HG02938 (cell line): ENCODE measurements around the gene PMF1.
"Not testable (repeated sequence)": the region's sequence is repeated elsewhere in the genome, so short reads cannot be mapped to it uniquely, and the experiment has no call there.

ENCODE experiments used
- ATAC-seq: cut with Tn5 transposase; IDR thresholded peaks from one replicate; pipeline ENCODE4 v1.9.1; 2021; ENCODE audit warnings: mild to moderate bottlenecking, moderate library complexity; ENCODE audit not compliant: unreplicated experiment

Gene PMF1

DNA sequence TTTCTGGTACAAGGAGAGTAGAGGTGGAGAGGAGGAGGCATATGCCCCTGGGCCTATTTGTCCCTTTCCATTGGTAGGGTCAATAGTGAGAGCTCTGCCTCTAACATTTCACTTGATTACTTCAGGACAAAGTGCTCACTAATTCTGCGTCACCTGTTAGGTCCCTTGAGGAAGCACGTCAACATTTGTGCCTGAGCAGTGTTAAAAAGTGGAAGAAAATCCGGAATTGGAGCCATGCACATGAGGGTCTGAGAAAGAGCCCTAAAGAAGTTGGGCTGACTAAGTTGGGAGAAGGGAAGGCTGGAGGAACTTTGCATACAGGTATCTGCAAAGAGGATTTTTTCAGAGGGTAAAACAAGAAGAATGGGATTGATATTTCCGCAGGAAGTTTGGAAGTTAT, 17.0 kb upstream of the PMF1 start:
- ATAC-seq, result no peak

DNA sequence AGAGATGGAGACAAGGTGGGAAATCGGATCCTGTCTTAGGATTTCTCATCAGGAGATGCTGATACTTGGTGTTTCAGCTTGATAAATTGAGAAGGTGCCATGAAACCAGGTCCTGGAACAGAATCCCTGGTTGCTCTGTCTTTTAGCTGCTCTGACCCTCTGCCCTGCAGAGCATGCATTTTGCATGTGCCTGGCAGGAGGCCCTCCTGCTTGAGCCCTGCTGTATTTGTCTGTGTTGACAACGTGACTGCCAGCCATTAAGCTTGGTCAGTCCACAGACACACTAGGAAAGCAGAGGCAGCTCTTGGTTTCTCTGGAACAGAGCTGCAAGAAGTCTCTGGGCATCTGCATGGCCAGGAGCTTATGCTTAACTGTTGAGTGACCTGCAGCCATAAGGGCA, 16.4 kb upstream of the PMF1 start:
- ATAC-seq, result no peak

DNA sequence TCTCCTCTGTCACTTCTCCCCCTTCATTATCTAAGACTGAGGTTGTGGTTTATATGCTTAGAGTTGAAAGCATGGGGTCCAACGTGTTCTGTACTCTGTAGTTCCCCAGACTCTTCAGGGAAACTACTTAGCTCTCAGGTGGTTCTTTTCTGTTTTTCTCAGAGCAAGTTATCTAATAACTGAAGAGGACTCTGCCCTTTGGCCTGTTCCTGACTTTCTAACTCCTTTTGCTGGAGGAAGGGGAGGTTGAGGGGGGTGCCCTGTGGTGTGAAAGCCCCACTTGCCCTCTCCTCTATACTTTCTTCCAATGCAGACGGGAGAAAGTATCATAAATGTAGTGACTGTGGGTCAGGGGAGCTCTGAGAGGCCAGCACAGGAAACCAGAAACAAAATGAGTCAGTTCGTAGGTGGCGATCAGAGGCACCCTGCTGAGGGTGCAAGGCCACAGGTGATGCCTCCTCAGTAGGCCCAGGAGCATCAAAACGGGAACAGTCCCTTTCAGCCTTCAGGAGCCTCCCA, 13.9 kb upstream of the PMF1 start:
- ATAC-seq, result no peak

DNA sequence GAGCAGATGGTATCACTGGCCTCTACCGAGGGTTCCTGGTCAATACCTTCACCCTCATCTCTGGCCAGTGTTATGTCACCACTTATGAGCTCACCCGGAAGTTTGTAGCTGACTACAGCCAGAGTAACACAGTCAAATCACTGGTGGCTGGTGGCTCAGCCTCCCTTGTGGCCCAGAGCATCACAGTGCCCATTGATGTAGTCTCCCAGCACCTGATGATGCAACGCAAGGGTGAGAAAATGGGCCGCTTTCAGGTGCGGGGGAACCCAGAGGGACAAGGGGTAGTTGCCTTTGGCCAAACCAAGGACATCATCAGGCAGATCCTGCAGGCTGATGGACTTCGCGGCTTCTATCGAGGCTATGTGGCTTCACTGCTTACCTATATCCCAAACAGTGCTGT, 12.8 kb upstream of the PMF1 start:
- ATAC-seq, result no peak

DNA sequence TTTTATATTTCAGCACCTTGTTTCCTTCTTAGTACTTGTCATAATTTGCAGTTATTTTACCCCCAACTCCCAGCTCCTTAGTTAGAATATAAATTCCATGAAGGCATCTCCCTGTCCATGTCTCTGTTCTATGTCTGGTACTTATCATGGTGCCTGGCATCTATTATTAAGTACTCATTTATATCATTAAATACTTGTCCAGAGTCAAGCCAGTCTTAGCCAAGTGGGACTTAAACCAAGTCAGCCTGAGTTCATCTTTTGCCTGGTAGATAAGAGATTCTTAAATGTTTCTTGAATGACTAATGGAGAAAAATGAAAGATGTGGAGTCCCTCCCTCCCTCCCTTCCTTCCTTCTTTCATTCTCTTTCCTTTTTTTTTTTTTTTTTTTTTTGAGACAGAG, 9.5 kb upstream of the PMF1 start:
- no peak for ATAC-seq

DNA sequence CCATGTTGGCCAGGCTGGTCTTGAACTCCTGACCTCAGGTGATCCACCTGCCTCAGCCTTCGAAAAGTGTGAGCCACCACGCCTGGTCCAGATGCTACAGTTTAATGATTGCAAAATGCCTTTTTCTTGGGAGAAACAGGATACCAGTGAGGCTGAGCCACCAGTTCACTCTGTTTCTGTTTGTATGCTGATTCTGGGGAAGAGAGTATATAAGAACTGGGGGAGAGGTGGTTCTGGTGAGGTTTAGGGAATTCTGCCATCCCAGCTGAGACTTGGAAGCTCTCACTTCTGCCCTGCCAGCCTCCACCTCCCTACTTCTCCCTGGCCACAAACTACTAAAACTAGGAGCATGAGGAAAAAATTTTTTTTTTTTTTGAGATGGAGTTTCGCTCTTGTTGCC, 8.1 kb upstream of the PMF1 start:
- ATAC-seq, result no peak

DNA sequence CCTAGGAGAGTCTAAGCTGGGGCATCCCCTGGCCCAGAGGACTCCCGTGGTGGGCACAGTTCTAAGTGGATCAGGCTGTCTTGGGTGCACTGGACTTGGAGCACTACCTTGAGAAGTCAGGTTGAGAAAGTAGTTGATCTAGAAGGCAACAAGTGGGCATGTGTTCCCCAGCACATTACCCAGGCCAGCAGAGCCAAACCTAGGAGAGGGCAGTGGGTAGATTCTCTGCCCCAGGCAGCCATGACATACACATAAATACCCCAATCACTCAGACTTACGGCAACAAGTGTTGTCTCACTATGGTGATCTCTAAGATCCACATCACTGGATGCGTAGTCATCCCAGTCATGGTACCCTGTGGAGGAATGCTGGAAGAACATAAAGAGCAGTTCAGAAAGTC, 1.6 kb upstream of the PMF1 start:
- ATAC-seq, result no peak

DNA sequence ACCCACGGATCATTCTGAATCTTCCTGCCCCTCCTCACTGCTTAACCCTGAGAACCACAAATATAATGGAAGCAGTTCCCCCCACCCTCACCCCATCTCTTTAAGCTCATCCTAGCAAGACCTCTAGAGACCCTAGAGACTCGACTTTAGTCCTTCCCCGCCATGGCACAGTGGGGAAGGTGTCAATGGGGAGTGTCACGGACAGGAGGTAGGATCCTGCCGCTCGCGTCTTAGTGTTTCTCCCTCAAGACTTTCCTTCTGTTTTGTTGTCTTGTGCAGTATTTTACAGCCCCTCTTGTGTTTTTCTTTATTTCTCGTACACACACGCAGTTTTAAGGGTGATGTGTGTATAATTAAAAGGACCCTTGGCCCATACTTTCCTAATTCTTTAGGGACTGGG, 677 bp upstream of the PMF1 start:
- no peak for ATAC-seq

DNA sequence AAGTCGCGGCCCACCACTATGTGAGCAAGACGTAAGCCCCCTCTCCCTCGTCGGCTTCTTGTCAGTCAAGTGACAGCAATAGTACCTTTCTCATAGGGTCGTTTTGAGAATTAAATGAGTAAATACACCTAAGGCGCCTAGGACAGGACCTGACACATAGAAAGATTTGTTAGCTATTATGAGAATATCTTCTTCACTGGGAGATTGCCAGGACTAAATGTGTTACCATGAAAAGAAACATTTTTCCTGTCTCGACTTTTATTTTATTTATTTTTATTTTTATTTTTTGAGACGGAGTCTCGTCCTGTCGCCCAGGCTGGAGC, 798 bp downstream of the PMF1 start:
- ATAC-seq, result no peak

DNA sequence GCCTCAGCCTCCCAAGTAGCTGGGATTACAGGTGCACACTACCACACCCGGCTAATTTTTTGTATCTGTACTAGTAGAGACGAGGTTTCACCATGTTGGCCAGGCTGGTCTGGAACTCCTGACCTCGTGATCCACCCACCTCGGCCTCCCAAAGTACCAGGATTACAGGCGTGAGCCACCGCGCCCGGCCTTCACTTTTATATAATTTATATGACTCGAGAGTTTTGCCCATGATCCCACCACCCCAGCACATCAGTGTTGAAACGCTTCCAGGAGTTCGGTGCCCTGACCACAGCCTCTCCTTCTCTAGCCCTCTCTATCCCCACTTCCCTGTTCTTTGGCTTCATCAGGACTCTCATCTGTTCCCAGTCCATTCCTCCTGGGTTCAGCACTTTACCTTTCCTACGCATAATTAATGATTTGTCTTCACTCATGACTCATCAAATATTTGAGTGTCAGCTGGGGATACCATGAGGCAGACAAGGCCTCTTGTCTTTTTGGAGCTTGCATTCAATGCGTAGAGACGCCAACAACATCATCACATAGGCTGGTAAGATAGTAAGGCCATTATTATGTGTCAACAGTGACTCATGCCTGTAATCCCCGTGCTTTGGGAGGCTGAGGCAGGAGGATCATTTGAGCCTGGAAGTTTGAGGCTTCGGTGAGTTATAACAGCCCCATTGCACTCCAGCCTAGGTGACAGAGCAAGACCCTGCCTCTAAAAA, 1.4 kb downstream of the PMF1 start:
- ATAC-seq, result no peak

DNA sequence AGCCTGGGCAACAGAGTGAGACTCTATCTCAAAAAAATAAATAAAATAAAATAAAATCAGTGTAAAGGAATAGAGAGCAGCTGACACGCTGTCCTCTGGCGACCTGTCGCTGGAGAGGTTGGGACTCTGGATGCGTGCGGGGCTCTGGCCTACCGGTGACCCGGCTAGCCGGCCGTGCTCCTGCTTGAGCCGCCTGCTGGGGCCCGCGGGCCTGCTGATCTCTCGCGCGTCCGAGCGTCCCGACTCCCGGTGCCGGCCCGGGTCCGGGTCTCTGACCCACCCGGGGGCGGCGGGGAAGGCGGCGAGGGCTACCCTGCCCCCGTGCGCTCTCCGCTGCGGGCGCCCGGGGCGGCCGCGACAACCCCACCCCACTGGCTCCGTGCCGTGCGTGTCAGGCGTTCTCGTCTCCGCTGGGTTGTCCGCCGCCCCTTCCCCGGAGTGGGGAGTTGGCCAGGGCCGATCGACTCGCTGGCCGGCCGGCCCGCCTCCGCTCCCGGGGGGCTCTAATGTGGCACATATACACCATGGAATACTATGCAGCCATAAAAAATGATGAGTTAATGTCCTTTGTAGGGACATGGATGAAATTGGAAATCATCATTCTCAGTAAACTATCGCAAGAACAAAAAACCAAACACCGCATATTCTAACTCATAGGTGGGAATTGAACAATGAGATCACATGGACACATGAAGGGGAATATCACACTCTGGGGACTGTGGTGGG, 3.7 kb downstream of the PMF1 start:
- ATAC-seq, result not testable (repeated sequence)

DNA sequence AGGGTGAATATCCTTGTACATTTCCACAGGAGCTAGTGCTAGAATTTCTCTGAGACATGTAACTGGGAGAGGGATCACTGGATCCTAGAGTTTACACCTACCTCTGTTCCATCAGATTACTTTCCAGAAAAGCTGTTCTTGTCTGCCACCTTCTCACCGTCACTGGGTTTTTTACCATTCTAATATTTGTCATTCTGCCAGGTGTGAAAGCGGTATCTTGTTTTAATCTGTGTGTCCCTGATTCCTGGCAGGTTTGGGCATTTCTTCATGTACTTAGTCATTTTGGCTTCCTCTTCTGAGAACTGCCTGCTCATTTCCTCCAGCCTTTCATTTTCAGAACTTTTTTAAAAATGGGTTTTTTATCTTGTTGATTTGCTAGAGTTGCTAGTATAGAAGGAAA, 5.1 kb downstream of the PMF1 start:
- no peak for ATAC-seq

DNA sequence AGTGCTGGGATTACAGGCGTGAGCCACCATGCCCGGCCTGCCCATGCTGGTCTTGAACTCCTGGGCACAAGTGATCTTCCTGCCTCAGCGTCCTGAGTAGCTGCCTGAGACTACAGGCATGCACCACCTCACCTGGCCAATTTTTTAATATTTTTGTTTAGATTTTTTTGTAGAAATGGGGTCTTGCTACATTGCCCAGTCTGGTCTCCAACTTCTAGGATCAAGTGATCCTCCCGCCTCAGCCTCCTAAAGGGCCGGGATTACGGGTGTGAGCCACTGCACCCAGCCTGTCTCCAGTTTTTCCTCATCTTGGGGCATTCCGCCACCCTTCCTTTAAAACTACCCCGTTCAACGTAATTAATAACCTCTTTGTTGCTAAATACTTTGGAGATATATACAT, 7.4 kb downstream of the PMF1 start:
- ATAC-seq, result no peak

DNA sequence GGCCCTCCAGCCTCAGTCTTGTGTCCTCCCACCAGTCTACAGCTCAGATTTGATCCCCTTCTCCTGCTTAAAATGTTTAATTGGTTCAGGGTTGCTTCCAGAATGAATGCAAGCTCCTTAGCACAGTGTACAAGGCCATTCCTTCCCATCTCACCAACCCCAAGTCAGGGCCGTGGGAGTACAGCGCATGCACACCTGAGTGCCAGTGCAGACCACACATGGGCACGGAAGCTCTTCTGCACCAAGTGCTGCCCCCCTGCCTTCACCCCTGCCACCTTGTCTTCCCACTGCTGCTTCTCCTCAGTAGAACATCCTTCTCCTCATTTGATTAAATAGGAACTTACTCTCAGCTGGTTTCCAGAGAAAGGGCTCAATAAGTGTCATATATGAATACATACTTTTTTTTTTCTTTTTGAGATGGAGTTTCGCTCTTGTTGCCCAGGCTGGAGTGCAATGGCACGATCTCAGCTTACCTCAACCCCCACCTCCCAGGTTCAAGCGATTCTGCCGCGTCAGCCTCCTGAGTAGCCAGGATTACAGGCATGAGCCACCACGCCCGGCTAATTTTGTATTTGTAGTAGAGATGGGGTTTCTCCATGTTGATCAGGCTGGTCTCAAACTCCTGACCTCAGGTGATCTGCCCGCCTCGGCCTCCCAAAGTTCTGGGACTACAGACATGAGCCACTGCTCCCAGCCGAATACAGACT, 9.3 kb downstream of the PMF1 start:
- ATAC-seq, result no peak

DNA sequence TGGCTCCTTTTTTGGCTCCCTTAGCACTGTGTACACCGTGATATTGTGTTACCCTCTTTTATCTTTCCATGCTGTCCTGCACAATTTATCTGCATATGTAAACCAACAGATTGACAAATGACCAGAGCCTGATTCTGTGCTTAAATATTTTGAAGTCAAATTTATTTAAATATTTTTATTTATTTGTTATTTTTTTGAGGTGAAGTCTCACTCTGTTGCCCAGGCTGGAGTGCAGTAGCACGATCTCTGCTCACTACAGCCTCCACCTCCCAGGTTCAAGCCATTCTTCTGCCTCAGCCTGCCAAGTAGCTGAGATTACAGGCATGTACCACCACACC, 12.8 kb downstream of the PMF1 start:
- ATAC-seq, result no peak

DNA sequence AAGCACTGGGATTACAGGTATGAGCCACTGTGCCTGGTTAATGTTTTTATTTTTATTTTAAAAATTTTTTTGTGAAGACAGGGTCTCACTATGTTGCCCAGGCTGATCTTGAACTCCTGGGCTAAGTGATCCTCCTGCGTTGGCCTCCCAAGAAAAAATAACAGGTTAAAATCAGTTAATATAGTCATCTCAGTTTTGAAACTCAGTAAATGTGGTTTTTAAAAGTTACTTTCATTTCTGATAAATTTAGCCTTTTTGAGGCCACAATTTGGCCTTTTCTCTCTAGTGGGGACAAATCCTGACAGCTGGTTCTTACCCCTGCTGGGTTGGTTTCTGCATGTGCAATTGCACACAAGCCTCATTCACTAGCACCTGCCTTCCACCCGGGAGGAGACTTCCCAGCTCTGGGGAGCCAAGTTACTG, 13.3 kb downstream of the PMF1 start:
- peak; percentile 60 for ATAC-seq

DNA sequence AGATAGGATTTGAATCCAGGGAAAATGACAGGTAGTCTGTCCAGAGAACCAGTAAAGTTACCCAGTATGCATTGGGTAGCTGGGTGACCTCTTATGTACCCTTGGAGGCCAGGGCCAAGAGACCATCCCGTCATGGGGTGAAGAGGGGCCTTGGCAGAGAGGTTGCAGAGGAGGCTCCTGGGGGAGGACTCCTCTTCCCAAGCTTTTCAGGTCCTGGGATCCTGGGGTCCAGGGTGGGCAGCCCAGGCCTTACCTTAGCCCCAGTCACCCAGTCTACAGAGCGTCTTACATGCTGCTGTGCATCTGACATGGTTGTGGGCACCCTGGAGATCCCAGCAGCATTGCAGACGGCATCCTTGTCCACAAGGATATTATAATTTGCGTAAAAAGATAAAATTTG, 14.0 kb downstream of the PMF1 start:
- ATAC-seq, result peak; percentile 4

DNA sequence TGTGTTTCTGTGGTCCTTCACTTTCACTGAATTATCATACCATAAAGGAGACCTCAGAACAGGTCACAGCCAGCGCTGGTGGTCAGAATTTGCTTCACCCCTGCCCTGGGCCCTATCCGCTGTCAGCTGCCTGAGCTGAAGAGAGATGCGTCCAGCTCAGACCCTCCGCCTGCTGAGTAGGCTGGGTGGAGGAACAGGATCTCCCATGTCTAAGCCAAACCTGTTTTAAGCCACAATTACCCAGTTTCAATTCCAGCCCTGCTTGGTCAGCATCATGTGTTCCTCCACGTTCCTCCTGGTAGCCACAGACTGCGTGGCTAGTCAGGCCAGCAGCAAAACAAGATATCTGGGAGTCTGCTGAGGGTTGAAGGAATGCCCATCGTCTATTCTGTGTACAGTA, 15.7 kb downstream of the PMF1 start:
- ATAC-seq, result no peak

DNA sequence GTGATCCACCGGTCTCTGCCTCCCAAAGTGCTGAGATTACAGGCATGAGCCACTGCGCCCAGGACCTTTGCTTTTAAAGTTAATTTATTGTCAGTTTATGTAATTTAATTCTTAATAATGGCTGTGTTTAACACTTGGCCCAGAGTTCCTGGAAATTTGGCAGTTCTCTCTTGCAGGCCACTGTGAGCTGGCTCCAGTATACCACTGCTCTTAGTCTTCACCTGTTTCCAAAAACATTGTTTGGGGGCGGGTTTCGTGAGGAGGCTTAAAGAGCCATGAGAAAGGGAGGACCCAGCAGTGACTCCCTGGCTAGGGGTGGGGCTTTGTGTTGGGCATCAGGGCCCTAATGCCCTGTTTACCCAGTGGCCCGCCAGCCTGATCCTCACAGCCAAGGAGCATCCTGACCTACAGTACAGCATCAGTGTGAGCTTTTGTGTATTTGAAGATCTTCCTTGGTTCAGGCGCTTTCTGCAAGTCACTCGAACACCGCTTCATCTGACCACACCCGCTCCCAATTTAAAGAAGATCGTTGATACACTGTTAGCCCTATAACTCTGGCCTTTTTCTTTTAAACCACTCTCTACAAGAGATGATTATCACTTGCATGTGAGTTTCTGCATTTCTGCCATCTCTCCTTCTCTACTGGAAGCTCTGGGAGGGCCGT, 17.1 kb downstream of the PMF1 start:
- no peak for ATAC-seq

DNA sequence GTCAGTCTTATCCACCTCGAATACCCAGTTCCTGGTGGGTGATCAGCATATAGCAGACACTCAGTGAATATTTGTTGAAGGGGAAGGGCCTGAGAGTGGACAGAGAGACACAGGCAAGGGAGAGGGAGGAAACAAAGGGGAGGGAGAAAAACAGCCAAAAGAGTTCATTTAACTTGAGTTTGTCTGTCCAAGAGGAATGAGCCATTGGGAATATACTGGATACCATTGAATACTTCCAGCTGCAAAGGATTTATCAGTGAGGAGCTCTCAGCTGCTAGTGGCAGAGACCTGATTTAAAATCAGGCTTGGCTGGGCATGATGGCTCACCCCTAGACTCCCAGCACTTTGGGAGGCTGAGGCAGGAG, 17.6 kb downstream of the PMF1 start:
- ATAC-seq, result no peak

DNA sequence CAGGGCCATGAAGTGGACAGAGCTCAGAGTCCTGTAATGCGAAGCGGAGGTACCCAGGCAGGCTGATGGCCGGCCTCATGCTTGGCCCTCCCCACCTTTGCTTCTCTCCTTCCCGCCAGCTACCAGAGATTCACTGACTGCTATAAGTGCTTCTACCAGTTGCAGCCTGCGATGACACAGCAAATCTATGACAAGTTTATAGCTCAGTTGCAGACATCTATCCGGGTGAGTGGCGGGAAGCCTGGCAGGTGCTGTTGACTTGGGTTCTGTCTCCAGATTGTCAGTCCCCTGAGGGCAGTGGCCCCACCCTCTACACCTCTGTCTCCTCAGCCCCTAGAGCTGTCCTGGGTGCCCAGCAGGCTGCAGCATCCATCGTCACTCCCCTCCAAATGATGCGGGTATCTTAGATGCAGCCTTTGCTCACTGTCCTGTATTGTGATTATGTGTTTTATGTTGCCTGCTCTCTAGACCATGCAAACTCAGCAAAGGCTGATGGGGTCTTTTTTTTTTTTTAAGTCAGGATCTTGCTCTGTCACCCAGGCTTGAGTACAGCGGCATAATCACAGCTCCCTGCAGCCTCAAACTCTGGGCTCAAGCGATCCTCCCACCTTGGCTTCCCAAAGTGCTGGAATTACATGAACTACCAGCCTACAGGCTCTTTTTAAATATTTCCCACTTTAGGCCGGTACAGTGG, 19.5 kb downstream of the PMF1 start:
- no peak for ATAC-seq
